Activated CD8-positive, alpha-beta memory T cell treated with anti-CD3 and anti-CD28 coated beads for 24 hours (primary cell): ENCODE results near the gene HACD2.

Experiments used
- DNase-seq: peaks from one replicate; pipeline ENCODE4 v3.0.0-alpha.2; 2020

HACD2 gene

DNA sequence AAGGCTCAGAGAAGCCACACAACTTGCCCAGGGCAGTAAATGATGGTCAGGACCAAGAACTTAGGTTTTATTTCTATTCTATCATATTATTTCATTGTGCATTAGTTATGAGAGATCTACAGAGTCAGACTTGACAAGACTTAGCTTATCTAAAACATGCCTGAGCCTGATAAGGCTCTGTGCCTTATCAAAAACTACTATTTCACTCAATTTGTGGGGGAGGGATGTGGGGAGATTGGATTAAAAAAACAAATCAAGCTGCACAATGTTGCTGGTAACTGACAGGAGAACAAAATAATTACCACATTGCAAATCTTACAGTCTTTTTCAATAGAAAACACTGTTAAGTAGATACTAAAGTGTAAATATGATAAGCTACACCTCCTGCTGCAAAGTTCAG lies 16.0 kb downstream of the HACD2 start:
- DNase-seq, result no peak

- no peak for DNase-seq
These were observed 16.8 kb downstream of the HACD2 start for GRCh38 chr3:123568034-123568433.

GRCh38 chr3:123564056-123564455 lies 20.8 kb downstream of the HACD2 start:
- no peak for DNase-seq

DNA sequence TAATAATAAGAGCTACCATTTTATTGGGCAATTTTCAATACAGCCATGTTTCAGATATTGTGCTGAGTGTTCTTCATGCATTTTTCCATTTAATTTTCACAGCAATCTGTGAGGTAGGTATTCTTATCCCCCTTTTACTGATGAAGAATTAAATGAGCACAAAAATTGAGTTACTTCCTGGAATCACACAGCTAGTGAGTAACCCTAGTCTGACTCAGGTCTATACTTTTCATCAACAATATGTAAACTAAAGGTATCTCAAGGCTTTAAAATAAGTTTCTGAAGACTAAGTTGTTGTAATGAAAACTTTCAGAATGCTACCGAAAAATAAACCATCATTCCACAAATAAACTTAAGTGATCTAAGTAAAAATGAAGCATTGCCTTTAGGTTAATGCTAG lies 22.3 kb downstream of the HACD2 start:
- DNase-seq, result no peak

GRCh38 chr3:123561188-123561587 lies 23.7 kb downstream of the HACD2 start:
- no peak for DNase-seq

GRCh38 chr3:123559040-123559861 lies 25.6 kb downstream of the HACD2 start:
- DNase-seq, result no peak

- DNase-seq, result no peak
These were observed 31.3 kb downstream of the HACD2 start for GRCh38 chr3:123553536-123553935.

DNA sequence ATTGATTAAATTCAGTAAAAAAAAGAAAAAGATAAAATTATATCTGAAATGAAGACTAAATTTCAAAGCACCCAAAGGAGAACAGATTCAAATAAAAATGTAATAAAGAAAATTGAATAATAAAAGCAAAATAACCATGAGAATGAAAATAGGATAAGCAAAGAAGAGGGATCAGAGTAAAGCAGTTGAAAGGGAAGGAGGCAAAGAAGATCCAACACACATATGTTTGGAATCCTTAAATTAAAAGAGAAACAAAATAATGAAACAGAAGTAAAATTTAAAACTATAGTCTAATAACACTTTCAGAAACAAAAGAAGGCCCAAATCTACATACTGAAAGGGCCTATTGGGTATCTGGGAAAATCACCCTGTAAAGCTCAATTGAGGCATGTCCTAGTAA lies 32.1 kb downstream of the HACD2 start:
- DNase-seq, result no peak

- DNase-seq, result no peak
These were observed 32.6 kb downstream of the HACD2 start for GRCh38 chr3:123552095-123552714.

GRCh38 chr3:123547881-123548519 lies 36.9 kb downstream of the HACD2 start:
- DNase-seq, result no peak

- DNase-seq, result no peak
These were observed 38.6 kb downstream of the HACD2 start for GRCh38 chr3:123546133-123546755.

GRCh38 chr3:123543950-123544349 lies 40.9 kb downstream of the HACD2 start:
- DNase-seq, result no peak

DNA sequence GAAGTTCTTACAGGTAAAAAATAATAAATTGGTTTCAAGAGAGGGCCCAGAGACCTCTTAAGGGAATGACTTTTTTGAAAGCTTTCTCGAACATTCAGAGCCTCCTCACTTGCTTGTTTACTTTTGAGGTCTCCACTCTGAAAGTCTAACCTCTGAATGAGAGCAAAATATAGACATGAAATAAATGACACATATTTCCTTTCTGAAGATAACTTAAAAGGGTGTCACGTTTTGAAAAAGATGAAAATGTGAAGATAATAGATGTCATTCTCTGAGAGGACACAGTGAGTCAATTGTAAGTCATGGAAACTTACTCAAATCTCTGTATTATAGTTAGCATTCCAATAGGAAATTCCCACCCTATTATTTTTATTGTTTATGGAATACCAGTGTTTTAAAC lies 44.6 kb downstream of the HACD2 start:
- DNase-seq, result no peak

DNA sequence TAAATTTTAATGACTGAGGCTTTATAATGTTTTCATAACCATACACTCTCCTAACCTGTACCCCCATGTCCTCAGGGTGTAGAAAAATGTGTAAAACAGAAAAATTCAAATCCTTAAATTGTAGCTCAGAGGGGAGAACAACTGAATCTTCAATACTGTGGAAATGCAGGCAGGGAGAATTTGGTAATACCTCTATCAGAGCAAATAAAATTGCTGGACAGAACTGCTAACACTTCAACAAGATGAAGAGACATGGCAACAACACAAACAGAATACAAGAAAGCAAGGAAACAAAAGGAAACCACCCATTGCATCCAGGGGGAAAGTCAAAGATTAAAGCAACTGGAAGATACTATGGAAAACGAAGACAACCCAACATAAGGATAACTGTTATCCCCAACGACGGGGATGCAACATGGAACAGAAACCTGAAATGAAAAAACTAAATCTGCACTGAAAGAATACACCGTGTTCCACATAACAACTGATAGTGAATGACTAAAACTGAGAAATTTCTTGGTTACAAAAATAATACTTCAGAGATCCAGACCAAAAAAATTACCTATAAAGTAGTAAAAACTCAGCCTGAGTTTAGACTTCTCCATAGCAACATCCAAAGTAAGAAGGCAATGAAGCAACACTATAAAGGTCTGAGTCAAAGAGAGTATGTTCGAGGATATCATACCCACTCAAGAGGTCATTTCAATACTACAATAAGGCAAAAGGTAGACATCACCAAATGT lies 48.5 kb downstream of the HACD2 start:
- DNase-seq, result no peak

DNA sequence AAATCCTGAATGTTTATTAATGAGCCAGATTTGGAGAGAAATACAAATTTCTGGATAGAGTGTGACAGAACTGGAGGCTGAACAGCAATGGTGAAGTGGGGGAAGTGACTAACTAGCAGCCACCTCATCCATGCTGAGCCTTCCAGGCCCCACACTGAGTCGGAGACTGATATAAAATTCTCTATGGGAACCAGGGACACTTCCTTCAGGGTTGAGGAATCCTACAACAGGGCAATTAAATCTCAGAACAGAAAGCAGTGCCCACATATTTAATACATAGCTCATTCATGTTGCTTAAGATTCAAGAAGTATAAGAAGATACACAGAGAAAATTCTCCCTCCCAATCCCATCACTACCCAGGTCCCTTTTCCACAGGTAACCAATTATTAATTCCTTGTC lies 49.3 kb downstream of the HACD2 start:
- no peak for DNase-seq

DNA sequence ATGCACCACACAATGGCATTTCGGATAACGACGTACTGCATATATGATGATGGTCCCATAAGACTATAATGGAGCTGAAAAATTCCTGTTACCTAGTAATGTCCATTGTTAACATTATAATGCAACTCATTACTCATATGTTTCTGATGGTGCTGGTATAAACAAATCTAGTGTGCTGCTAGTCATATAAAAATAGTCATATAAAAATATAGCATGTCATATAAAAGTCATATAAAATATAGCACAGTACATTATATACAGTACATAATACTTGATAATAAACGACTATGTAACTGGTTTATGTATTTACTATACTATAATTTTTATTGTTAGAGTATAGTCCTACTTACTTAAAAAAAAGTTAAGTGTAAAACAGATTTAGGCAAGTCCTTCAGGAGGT lies 50.6 kb downstream of the HACD2 start:
- DNase-seq, result no peak

DNA sequence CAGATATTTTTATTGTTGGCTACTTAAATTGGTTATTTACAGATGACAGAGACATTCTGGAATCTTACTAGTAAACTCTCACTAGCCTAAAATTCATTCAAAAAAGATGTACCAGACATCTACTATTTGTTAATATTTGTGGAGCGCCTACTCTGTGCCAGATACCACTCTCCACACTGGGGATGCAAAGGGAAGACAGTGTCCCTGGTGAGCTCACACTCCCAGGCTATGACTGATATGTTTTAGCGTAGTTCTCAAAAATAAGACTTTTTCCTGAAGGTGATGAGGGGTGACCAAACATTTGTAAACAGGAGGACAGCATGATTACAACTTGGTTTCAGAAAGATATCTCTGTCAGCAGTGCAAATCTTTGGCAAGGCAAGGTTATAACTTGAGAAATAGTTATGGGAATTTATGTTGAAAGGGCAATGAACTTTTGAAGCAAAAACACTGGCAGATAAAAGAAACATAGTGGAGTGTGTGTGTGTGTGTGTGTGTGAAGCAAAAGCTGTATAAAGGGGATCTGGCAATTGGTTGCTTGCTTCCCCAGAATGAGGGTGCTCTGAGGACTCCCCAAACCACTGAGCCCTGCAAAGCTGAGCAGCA lies 51.2 kb downstream of the HACD2 start:
- DNase-seq, result no peak

DNA sequence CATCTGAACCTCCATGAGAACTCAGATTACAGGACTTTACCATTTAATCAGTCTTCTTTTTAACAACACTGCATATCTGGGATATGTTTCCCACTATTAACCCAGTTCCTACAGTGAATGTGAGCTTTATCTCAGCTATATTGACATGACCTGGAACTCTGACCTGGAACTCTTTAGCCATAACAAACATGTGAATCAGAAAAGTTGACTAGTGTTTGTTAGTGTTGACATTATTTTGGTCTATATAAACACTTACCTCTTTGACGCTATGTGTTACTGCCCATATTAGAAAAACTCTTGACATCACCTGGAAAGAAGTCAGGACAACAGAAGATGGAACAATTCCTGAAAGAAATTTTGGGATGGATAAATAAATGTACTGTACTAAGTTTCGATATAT lies 56.7 kb downstream of the HACD2 start:
- no peak for DNase-seq

GRCh38 chr3:123527046-123527445 lies 57.8 kb downstream of the HACD2 start:
- no peak for DNase-seq

GRCh38 chr3:123526474-123526873 lies 58.4 kb downstream of the HACD2 start:
- no peak for DNase-seq

GRCh38 chr3:123525433-123525832 lies 59.4 kb downstream of the HACD2 start:
- DNase-seq, result no peak

DNA sequence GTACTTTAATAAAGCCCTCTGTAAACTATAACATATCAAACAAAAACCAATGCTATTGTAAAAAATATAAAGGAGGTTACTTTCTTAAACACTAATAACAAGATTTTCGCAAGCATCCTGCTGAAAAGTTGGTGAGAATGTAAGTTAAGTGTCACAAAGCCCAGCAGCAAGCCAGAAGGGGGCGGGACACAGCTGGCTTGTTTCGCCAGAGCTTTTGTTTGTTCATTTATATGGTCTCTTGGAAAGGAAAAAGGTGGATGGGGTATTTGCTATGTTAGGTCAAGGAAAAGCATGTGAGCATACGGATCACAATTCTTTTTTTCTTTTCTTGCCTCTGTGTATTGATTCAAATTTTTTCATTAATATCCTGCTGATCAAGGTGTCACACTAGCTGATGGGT lies 59.9 kb downstream of the HACD2 start:
- no peak for DNase-seq

DNA sequence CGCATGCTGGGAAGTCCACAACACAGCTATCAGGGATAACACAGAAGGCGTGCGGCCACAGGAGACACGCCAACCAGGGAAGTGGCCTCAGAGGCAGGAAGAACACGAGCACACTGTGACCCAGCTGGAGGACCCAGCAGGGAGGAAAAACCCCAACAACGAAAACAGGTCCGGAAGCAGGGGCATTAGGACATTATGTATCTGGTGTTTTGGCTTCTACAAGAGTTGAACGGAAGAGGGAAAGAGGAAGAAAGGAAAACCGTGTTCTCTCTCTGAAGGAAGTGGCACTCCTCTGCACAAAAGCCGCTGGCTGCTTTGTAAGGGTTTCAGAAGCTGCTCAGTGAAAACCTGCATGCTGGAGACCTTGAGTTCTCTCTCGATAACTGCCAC lies 61.8 kb downstream of the HACD2 start:
- DNase-seq, result no peak
